CD4-positive, alpha-beta T cell treated with Interferon alpha-2 for 1 hour (primary cell): ENCODE measurements around the gene MRAP2.

Experiments
- DNase-seq, 2 donors: peaks; one replicate each; pipeline ENCODE4 v3.0.0-alpha.2; 2020 to 2022

Gene MRAP2, protein sequence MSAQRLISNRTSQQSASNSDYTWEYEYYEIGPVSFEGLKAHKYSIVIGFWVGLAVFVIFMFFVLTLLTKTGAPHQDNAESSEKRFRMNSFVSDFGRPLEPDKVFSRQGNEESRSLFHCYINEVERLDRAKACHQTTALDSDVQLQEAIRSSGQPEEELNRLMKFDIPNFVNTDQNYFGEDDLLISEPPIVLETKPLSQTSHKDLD

DNA sequence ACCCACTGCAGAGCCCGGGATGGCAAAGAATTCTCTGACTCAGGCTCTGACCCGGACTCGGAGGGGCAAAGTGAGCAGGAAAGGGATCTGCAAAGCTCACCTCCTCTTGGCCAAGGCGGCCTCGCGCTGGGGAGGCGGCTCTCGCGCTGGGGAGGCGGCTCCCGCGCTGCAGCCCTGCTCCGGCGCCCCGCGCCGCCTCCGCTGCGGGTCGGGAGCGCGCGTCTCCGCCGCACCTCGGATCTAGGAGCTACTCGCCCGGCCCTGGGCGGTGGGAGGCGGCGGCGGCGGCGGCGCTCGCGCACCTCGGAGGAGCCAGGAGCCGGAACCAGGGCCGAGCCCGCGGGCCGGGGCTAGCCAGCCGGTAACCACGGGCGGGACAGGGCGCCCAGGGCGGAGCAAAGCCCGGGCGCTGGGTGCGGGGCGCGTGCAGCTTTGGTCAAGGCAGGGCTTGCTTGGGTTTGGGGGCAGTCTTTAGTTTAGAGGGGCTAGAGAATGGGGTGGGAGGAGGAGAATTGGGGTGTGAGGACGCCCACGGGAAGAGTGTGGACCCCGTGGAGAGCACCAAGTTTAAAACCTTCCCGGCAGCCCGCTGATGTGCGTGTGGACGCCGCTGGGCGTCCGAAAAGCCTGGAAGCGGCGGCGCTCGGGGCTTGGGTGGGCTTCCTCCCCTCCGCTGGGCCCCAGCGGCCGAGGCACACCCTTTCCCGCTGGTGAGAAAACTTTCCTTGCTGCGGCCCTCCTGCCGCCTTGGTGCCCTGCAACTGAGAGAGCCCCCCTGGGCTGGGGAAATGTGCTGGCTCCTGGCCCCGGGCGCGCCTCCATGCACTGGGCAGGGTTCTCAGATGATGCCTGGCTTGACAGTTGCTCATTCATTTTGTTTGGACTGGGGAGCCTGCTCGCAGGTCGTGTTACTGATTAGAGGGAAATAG is at the start of gene MRAP2:
Gene MRAP2, plus strand, starts transcription at position 250 of the 929 bp plus-strand sequence. CDS start 21,547 bp downstream, outside the sequence.
- DNase-seq: no peak

DNA sequence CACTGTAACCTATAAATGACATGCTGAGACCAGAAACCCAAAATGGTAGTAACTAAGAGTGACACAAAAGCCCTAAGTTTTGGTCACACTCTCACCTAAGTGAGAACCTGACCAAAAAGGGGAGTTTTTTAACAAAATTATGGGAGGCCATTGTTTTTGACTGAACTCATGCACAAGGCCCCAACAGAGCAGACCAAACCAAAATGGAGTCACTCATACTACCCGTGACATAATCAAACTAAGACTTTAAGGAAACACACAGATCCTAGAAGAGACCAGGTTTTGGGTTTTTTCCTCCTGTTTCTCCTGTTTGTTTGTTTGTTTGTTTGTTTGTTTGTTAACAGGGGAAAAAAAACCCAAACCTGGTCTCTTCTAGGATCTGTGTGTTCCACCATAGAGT is 49.2 kb upstream of the MRAP2 start:
- no peak for DNase-seq

DNA sequence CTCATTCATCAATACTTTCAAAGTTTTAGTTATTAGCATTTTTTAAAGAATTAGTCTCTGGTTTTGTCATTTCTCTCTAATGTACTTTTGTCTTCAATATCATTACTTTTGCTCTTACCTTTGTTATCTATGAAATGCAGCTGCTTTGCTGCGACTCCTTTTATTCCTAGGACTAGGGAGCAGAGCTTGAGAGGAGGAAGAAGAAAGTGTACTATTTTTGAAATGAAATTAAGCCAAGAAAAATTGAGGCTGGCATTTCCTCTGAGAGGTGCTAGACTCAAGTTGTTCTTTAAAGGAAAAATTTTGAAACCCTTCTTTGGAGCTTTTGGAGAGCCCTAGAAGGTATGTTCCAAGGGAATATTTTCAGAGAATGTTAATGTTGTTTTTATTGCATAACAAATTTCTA is 48.3 kb upstream of the MRAP2 start:
- no peak for DNase-seq

DNA sequence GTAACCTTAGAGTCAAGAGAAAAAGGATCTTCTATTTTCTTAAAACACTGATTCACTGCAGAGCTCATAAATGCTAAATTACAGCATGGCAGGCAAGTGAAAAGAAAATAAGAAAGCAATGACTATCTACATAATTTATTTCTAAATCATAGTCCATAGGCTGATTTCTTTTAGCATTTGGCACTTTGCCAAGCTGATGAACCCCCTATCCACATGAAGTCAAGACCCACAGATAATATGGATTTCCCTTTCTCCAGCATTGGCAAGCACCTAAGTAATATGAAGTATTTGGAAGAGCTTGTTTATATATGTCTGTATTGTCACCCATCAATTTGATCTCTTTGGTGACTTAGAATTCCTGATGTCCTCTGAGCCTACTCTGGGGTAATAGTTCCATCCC is 47.9 kb upstream of the MRAP2 start:
- DNase-seq: no peak

DNA sequence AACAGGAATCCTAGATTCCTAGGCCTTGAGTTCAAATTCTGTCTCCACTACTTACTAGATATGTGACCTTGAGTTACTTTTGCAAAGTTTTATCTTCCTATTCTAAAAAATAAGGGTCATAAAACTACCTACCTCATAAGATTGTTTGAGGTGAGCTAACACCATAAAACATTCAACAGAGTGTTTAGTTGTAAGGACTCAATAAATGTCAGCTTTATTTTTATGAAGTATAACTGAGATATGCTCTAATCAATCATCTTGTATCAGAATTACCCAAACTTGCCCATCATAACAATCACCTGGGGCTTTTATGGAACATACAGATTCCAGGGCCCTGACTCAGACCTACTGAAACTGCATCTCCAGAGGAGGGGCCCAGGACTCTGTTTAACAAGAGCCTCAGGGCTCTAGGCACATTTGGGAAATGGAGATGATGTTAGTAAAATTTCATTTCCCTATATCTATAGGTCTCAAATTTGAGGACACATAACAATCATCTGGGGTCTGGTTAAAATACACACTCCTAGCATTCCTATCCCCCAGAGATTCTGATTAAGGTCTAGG is 35.5 kb upstream of the MRAP2 start:
- DNase-seq: no peak

DNA sequence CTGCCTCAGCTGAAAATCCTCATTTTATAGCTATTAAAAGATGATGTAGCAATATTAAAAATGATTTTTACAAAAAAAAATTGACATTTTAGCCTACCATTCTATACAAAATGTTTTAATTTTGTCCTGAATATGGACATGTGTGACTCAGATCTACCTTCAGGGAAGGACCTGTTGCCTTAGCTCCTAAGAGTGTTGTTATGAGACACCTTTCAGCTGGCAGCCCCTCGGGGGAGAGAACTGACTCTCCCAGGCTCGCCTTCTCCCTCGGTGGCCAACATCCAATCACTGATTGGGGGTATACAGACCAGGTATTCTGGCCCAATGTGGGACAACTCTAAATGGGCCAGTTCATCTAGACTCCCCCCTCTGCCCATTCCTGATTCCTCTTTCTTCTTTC is 32.5 kb upstream of the MRAP2 start:
- DNase-seq: no peak

DNA sequence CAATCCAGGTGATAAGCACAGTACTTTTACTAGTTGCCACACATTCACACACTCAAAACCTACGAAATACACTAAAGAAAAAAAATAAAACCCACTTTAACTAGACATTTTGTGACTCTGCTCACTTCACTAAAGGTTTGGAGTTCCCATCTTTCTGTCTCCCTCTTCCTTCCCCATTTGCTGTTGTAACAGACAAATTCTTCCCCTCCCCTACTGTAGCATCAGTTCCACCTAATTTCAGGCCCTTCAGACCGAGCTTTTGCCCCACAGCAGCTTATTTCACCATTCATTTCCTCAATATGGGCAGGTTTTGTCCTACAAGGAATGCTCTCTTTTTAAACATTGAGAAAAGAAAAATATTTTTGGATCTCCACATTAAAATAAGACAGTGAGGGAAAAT is 31.3 kb upstream of the MRAP2 start:
- DNase-seq: no peak

DNA sequence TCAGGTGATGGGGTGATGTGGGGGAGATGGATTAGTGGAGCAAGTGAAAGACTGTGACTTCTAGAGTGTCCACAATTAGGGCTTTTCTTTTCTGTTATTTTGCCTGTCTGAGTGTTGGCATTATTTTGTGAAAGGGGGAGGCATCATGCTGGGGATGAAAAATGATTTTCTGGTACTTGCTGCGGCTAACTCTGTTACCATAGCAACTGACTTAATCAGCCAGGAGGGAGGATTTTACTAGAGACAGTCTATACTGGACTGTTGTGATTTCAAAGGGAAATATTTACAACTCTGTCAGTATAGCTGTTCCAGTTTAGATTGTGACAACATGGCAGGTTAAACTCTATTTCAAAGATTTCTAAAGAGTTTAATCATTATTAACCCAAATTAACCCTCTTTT is 30.4 kb upstream of the MRAP2 start:
- DNase-seq: no peak

DNA sequence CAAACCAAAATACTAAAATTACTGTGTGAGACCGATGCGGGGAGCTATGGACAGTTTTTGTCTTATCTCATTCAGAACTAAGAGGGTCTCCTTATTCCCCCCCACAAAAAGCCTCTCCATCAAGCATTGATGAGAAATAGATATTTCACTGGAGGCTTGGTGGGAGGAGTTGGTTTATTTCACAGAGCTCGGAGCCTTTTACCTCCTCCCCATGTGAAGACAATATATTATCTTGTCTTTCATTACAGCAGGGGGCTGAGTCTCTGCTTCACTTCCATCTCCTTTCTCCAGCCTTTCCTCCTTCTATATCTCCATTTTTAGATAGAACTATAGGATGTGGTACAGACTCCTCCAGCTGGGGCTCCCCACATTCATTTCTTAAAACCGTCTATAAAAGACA is 29.9 kb upstream of the MRAP2 start:
- no peak for DNase-seq

DNA sequence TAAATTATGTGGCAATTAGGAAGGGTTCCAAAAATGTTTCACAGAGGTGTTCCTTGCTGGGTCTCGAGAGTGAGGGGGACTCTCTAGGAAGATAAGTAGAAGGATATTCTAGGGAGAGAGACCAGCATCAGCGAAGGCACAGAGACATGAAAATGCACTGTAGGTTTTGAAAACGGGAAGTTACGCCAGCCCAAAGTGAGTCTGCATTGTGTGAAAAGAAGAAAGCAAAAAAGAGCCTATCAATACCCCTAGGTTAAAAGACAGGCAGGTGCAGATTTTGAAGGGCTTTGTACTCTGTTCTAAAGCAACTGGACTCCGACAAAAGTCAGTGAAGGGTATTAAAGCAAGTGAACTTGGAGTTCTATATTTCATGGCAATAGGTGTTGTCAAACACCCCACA is 25.7 kb upstream of the MRAP2 start:
- DNase-seq: no peak

DNA sequence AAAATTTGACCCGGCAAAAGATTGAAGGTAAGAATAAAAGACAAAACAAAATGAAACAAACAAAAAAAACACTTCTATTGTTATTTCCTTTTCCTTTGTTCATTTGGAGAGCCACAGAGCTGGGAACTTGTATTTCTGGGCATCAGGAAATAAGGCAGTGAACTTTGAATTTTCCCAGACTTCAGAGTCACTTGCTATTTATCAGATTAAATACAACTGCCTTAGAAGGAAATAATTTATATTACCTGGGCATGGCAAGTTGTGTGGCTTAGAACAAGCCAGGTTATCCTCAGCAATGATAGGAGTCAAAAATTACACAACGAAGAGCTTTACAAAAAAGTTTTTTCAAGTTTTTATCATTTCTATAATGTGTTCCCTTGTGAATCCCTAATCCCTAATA is 20.2 kb upstream of the MRAP2 start:
- DNase-seq: no peak

DNA sequence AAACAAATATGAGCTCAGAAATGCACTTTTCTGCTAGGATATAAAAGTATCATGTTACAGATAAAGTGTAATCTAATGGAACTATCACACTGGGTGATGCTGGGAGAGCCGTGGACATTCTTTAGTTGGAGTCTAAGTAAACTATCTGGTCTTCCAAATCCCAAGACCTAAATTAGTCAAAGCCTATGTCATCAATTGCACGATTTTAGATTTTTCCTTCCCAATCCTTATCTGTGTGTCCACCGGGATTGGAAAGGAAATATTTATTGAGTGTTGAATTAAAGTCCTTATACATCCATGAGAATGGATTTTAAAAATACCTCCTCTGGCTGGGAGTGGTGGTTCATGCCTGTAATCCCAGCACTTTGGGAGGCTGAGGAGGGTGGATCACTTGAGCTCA is 19.6 kb upstream of the MRAP2 start:
- DNase-seq: no peak

DNA sequence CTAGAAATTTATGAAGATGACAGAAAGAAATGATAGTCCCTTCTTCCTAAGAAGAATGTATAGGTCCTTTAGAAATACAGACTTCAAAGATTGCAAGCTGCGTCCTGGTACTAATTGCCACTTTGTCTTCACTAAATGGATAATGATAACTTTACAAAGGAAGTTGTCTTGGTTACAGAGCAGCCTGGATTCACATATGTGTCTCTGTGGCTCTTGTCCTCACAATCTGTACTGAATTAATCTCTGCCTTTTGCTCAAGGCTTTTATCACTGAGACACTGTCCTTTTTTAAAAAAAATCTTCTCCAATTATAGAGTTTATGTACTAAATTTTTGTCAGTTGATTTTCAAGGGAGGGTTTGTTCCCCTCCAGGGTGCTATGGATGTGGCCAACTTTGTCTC is 17.5 kb upstream of the MRAP2 start:
- DNase-seq: no peak

DNA sequence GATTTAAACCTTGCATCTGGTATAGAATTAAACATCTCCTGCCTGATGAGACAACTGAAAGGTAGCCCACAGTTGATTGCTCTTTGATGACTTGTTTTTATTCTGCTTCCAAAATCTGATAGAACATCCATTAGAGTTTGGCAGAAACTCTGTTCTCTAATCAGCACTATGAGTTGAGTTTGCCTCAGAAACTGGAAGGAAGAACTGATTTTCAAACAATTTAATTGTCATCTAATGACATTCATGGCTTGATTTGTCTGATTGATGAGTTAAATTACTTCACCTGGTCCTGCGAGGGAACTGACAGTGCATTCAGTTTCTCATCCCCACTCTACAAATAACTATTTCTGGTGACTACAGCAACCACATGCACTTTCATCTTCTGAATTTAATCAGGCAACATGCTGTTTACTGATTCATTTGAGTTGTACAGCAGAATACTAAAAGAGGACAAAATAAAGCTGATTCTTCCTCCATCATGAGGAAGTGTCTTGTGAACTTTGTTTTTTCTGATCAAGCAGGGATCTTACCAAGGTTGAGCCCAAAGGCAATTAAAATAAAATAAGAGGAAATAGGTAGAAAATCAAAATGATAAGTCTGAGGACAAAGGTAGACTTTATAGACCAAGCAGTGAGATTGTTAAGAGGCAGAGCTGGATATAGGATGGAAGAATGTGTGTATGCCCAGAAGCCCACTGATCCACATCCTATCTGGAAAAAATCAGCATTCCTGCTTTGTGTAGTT is 15.7 kb upstream of the MRAP2 start:
- DNase-seq: no peak

DNA sequence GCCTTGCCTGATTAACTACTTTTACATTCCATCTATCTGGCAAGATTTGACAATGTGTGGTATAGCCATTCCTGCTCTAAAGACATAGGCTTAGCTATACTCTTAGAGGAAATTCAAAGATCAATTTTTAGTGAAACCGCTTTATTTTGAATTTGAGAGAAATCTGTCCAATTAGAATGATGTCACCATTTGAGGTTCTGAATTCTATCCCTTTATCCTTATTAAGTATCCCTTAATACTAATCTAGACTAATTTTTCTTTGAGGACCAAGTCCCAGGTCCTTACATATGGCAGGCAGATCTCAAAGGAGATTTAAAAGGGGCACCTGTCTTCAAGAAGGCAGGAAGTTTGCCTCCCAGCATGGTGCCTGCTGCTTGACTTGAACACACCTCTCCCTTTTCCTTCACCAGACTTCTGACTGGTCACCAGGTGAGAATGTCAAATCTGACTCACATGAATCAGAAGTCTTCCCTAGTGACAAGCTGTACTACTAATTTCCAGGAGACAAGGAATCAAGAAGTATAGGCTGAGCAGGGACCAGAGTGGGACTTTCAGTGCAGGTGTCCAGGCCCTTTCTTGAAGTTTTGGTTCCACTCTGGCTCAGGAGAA is 15.0 kb upstream of the MRAP2 start:
- no peak for DNase-seq

DNA sequence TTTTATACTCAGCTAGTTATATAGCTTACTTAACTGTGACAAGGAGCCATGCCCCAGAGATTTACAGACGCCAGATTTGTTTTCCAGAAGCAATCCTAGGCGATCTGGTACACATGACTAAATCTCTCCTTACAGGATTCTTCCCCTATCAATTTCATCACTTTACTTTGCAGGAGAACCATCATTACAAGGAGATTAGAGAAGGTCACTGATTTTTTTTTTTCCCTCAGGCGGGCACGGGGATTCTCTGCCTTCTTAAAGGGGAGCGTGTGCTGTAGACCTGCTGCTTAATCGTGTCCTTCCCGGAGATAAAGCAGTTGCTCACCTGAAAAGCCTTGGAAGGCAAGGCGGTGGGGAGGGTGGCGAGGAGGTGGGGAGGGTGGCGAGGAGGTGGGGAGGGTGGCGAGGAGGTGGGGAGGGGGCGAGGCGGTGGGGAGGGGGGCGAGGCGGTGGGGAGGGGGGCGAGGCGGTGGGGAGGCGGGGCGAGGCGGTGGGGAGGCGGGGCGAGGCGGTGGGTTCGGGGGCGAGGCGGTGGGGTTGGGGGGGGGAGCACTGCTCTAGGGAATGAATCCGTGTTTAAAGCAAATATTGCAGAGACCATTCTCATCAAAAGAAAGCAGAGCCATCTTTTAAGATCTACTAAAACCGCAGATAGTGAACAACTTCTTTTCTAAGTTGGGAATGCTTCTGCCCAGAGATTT is 14.3 kb upstream of the MRAP2 start:
- DNase-seq: no peak

DNA sequence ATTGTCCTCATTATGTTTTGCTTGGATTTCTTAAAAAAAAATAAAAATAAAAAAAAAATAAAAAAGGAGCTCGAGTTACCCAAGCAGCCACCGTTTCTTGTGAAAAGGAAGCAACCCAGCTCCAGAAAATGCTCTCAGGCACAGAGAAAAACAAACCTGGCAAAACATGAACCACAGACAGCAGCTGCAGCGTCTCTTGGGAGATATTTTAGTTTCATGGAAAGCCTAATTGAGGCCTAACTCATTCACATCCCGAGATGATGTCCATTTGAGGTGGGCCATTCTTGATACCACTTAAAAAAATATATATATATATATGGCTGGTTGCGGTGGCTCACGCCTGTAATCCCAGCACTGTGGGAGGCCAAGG is 13.7 kb upstream of the MRAP2 start:
- no peak for DNase-seq

DNA sequence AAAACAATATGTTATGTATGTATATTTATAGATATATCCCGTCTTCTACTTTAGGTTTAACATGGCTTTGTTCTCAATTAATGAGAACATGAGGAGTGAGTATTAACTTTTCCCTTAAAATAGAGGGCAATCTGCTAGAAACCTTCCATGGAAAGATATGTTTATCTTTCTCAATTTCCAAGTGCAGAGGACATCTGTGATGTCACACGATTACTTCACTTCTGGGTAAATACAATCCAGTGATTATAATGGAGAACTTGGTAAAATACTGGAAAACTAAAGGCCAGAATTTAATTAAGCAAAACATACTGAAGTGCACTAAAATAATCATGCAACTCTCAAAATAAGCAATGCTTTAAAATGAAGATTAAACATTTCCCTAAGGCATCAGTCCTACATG is 11.9 kb upstream of the MRAP2 start:
- no peak for DNase-seq

DNA sequence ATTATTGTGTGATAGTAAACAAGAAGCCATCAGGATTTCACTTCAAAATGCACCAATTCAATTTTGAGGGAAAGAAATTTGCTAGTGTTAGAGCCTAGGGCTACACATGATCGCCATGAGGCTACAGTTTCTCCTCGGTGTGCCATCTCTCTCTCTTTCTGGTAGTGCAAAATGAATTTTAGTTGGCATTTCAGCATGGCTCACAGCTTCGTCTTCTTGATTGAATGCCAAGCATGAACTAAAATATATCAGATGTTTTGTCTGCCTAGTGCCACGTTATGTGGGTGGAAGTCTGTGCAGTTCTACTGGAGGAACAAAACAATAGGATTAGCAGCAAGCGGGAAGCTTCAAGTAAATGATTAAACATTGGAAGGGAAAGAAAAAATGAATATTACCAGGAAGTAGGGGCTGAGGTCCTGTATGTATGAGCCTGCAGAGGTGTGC is 6.8 kb upstream of the MRAP2 start:
- no peak for DNase-seq

DNA sequence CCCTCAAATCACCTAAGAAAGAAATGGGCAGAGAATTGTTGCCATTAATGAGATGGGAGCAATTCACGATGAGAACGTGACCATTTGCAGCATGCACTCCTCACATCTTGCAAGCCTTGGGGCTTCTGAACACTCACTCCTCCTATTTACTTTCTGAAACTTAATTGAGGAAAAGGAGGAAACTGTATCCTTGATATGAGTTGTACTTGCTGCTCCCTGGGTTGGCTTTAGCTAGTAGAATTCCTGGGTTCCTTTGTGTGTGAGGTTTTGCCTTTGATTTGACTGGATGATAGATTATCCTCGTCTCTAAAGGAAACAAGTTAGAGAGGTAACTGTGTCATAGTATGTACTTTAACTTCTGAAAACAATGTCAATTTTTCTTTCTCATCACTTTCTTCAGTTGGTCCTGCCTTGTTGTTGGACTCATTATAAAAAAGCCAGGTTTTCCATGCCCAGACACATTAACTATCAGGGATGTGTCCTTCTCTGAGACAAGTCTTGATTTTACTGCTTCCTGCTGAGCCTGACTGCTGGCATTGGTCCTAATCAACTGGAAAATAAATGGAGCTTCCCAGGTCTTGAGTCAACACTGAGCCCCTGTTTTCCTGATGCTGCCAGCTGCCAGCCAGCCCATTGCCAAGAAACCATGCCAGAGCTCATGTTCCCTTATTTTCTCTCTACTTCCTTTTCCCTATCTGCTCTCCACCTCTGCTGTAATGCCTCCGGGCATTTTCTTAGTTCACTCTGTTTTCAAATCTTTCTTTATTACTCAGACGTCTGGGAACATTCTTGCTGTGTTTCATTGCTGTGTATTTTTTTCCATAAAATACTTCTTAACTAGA is 6.0 kb upstream of the MRAP2 start:
- DNase-seq: no peak

DNA sequence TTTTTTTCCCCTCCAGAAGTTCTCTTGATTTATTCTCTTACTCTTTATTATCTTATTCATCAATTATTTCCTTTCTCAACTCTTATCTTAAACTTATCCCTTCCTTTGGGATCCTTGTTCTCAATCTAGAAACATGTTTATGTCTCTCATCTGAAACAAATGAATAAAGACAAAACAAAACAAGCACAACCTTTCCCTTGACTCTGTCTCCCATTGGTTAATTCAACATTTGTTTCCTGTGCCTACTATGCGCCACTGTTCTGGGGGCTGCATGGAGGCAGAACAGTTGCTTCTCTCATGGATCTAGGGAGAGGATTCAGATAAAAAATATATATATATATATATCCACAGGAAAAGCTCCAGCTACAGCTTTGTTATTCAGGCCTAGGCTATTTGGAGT is 5.2 kb upstream of the MRAP2 start:
- no peak for DNase-seq
